ENCODE measurements around the gene CRX.
A peak's percentile ranks its signal among the peaks of the same experiment; 100 is the strongest.
"Not testable (repeated sequence)": the region's sequence is repeated elsewhere in the genome, so short reads cannot be mapped to it uniquely, and the experiment has no call there.

Gene CRX

GRCh38 chr19:47803148-47803547 is 18.6 kb upstream of the CRX start:
- not testable (repeated sequence) for H3K4me3 ChIP-seq (ENCODE audit: low read depth, low read length)

- not testable (repeated sequence) for H3K4me3 ChIP-seq (ENCODE audit: low read depth, low read length)
Measured at GRCh38 chr19:47803671-47804070, 18.1 kb upstream of the CRX start.

GRCh38 chr19:47804451-47804850 is 17.3 kb upstream of the CRX start, which contains the start of gene TPRX1:
TSS of gene TPRX1 (minus strand) at chr19:47804551. CDS start at chr19:47804539, 12 bp downstream.
- H3K4me3 ChIP-seq (ENCODE audit: low read depth, low read length) = not testable (repeated sequence)

GRCh38 chr19:47805313-47805712 is 16.4 kb upstream of the CRX start:
- no peak overlapping the region for H3K4me3 ChIP-seq (ENCODE audit: low read depth, low read length)

- H3K4me3 ChIP-seq (ENCODE audit: low read depth, low read length) = no peak overlapping the region
Measured at GRCh38 chr19:47806435-47806834, 15.3 kb upstream of the CRX start.

- no peak overlapping the region for H3K4me3 ChIP-seq (ENCODE audit: low read depth, low read length)
Measured at GRCh38 chr19:47813304-47813994, 8.3 kb upstream of the CRX start.

GRCh38 chr19:47813995-47814328 is 7.8 kb upstream of the CRX start:
- H3K4me3 ChIP-seq (ENCODE audit: low read depth, low read length) = no peak overlapping the region

- not testable (repeated sequence) for H3K4me3 ChIP-seq (ENCODE audit: low read depth, low read length)
Measured at GRCh38 chr19:47816270-47816669, 5.5 kb upstream of the CRX start.

GRCh38 chr19:47818221-47818620 is 3.5 kb upstream of the CRX start:
- H3K4me3 ChIP-seq (ENCODE audit: low read depth, low read length) = not testable (repeated sequence)

GRCh38 chr19:47819858-47820257 is 1.9 kb upstream of the CRX start:
- no peak overlapping the region for H3K4me3 ChIP-seq (ENCODE audit: low read depth, low read length)

GRCh38 chr19:47820410-47820809 is 1.3 kb upstream of the CRX start:
- no peak overlapping the region for H3K4me3 ChIP-seq (ENCODE audit: low read depth, low read length)

- no peak overlapping the region for H3K4me3 ChIP-seq (ENCODE audit: low read depth, low read length)
Measured at GRCh38 chr19:47824396-47824795, 2.7 kb downstream of the CRX start.

GRCh38 chr19:47826800-47827199 is 5.1 kb downstream of the CRX start:
- no peak overlapping the region for H3K4me3 ChIP-seq (ENCODE audit: low read depth, low read length)

GRCh38 chr19:47832723-47833122 is 11.0 kb downstream of the CRX start:
- H3K4me3 ChIP-seq (ENCODE audit: low read depth, low read length) = no peak overlapping the region

- H3K4me3 ChIP-seq (ENCODE audit: low read depth, low read length) = no peak overlapping the region
Measured at GRCh38 chr19:47836038-47836437, 14.3 kb downstream of the CRX start.

GRCh38 chr19:47839411-47839810 is 17.7 kb downstream of the CRX start:
- no peak overlapping the region for H3K4me3 ChIP-seq (ENCODE audit: low read depth, low read length)

- H3K4me3 ChIP-seq (ENCODE audit: low read depth, low read length) = no peak overlapping the region
Measured at GRCh38 chr19:47839913-47840312, 18.2 kb downstream of the CRX start.

- H3K4me3 ChIP-seq (ENCODE audit: low read depth, low read length) = no peak overlapping the region
Measured at GRCh38 chr19:47842941-47843340, 21.2 kb downstream of the CRX start.

- H3K4me3 ChIP-seq (ENCODE audit: low read depth, low read length) = peak overlapping the region; percentile 25
Measured at GRCh38 chr19:47848425-47848822, 26.7 kb downstream of the CRX start.

- peak overlapping the region; percentile 25 for H3K4me3 ChIP-seq (ENCODE audit: low read depth, low read length)
Measured at GRCh38 chr19:47848823-47849473, 27.2 kb downstream of the CRX start.

- no peak overlapping the region for H3K4me3 ChIP-seq (ENCODE audit: low read depth, low read length)
Measured at GRCh38 chr19:47853003-47853402, 31.3 kb downstream of the CRX start.

- H3K4me3 ChIP-seq (ENCODE audit: low read depth, low read length) = no peak overlapping the region
Measured at GRCh38 chr19:47854459-47854858, 32.7 kb downstream of the CRX start.

- not testable (repeated sequence) for H3K4me3 ChIP-seq (ENCODE audit: low read depth, low read length)
Measured at GRCh38 chr19:47858231-47858630, 36.5 kb downstream of the CRX start.
